NT2/D1 (cell line): ENCODE measurements around the gene HCN1.
A peak's percentile ranks its signal among the peaks of the same experiment; 100 is the strongest.

ENCODE experiments used
- DNase-seq: peaks from one replicate; pipeline ENCODE4 v3.0.0-alpha.2; 2011; ENCODE audit warnings: low read depth, low spot score
- H3K27me3 ChIP-seq: 2 replicates; pipeline ENCODE4 v1.6.0; 2011; ENCODE audit warnings: mild to moderate bottlenecking; ENCODE audit not compliant: insufficient read length, insufficient read depth
- H3K36me3 ChIP-seq: 2 replicates; pipeline ENCODE4 v1.6.1; 2011; ENCODE audit warnings: mild to moderate bottlenecking, low read length, mixed read lengths; ENCODE audit not compliant: insufficient read depth, insufficient read length
- H3K4me1 ChIP-seq: 2 replicates; pipeline ENCODE4 v1.5.1; 2011; ENCODE audit not compliant: insufficient read depth, insufficient read length
- H3K4me3 ChIP-seq: 2 replicates; pipeline ENCODE4 v1.5.1; 2011; ENCODE audit warnings: low read depth; ENCODE audit not compliant: insufficient read length
- H3K9ac ChIP-seq: 2 replicates; pipeline ENCODE4 v1.6.0; 2011; ENCODE audit warnings: low read depth; ENCODE audit not compliant: insufficient read length
- H3K9me3 ChIP-seq: 2 replicates; pipeline ENCODE4 v1.5.1; 2011; ENCODE audit warnings: mild to moderate bottlenecking, low read length; ENCODE audit not compliant: insufficient read depth
- SUZ12 ChIP-seq: IDR thresholded peaks from 2 replicates; pipeline ENCODE4 v1.6.1; 2011; ENCODE audit not compliant: insufficient read length, insufficient read depth; ENCODE audit errors: extremely low read depth
- YY1 ChIP-seq: IDR thresholded peaks from 2 replicates; pipeline ENCODE4 v1.6.1; 2011; ENCODE audit not compliant: insufficient read length, insufficient read depth
- ZNF274 ChIP-seq: IDR thresholded peaks from 2 replicates; pipeline ENCODE4 v1.6.1; 2011; ENCODE audit warnings: mild to moderate bottlenecking, low read depth, low read length

Gene HCN1

GRCh38 chr5:45696206-45696836 is at the start of gene HCN1:
HCN1 (minus strand) TSS chr5:45696380.
- no peaks in the 10 kb centered on the region for H3K36me3 ChIP-seq
- TF ChIP-seq SUZ12, result no peak
- TF ChIP-seq YY1, result no peak
- TF ChIP-seq ZNF274, result no peak
- peaks cover 3% of the 10 kb centered on the region for H3K27me3 ChIP-seq
- no peaks in the 10 kb centered on the region for H3K4me1 ChIP-seq
- H3K9me3 ChIP-seq, result no peaks in the 10 kb centered on the region
- peak; percentile 77 for DNase-seq
- H3K9ac ChIP-seq, result peak within 1 kb of the TSS; percentile 61
- peak within 1 kb of the TSS; percentile 52 for H3K4me3 ChIP-seq

DNA sequence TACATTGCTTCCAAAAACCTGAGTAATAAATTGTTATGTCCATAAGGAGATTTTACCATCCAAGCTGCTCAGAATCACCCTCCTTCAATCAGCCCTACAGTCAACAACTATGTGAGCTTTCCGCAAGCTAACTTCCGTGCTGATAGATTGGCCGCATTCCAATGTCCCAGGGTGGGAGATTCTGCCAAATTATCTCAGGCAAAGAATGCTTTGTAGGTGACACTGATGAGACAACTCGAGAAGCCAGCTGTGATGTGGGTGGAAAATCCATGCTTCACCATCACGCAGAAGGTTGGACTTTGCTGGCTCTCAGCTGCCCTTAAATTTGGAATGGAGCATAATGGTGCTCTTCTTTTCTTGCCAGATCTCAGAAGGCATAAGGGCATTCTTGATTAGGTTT is 44.9 kb upstream of the HCN1 start:
- no peaks in the 10 kb centered on the region for H3K9me3 ChIP-seq
- peak; percentile 6 for DNase-seq
- no peak overlapping the region for H3K4me3 ChIP-seq
- H3K27me3 ChIP-seq, result no peaks in the 10 kb centered on the region
- peaks cover 1% of the 10 kb centered on the region for H3K4me1 ChIP-seq
- no peaks in the 10 kb centered on the region for H3K36me3 ChIP-seq
- H3K9ac ChIP-seq, result no peak overlapping the region
- no peak for TF ChIP-seq SUZ12
- no peak for TF ChIP-seq YY1
- no peak for TF ChIP-seq ZNF274

- Histone ChIP-seq H3K4me3 (no peak overlapping the region), H3K27me3 (no peaks in the 10 kb centered on the region), H3K4me1 (peaks cover 1% of the 10 kb centered on the region), H3K9me3 (no peaks in the 10 kb centered on the region), H3K9ac (no peak overlapping the region), H3K36me3 (no peaks in the 10 kb centered on the region)
- TF ChIP-seq YY1, result no peak
- no peak for TF ChIP-seq ZNF274
- TF ChIP-seq SUZ12, result no peak
- DNase-seq, result no peak
Measured at GRCh38 chr5:45737153-45737552, 41.0 kb upstream of the HCN1 start.

DNA sequence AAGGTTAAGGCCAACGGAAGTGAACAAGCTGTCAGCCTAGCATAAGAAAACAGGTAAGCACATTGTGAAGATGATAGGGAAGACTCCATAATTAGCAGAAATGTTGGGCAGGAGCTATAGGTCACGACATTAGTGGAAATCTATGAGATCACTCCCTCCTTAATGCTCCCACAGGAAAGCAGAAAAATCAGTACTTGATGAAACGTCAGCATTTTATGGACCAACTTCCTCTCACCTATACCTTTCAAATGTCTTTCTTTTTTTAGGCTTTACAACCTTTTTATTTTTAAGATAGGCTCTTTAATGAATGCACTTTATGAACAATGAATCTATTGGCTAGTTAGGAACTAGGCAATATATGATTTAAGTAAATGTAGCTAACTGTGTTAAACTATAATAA is 29.4 kb upstream of the HCN1 start:
- DNase-seq, result no peak
- H3K27me3 ChIP-seq, result no peaks in the 10 kb centered on the region
- TF ChIP-seq YY1, result no peak
- no peak for TF ChIP-seq SUZ12
- no peak for TF ChIP-seq ZNF274
- no peak overlapping the region for H3K4me3 ChIP-seq
- H3K9me3 ChIP-seq, result no peaks in the 10 kb centered on the region
- no peaks in the 10 kb centered on the region for H3K36me3 ChIP-seq
- no peaks in the 10 kb centered on the region for H3K4me1 ChIP-seq
- no peak overlapping the region for H3K9ac ChIP-seq

GRCh38 chr5:45697201-45697600 is 1.0 kb upstream of the HCN1 start:
- no peak for DNase-seq
- H3K9ac ChIP-seq, result no peak overlapping the region

GRCh38 chr5:45695804-45696156 is 400 bp downstream of the HCN1 start:
- no peaks in the 10 kb centered on the region for H3K9me3 ChIP-seq
- H3K4me3 ChIP-seq, result peak overlapping the region; percentile 52
- peak overlapping the region; percentile 61 for H3K9ac ChIP-seq
- H3K27me3 ChIP-seq, result peaks cover 3% of the 10 kb centered on the region
- no peak for DNase-seq
- no peaks in the 10 kb centered on the region for H3K36me3 ChIP-seq
- no peaks in the 10 kb centered on the region for H3K4me1 ChIP-seq
- TF ChIP-seq YY1, result no peak
- TF ChIP-seq ZNF274, result no peak
- TF ChIP-seq SUZ12, result no peak

More at GRCh38 chr5:45697201-45697600, 1.0 kb upstream of the HCN1 start:
- H3K27me3 ChIP-seq, result peaks cover 3% of the 10 kb centered on the region
- no peak for TF ChIP-seq ZNF274
- TF ChIP-seq SUZ12, result no peak
- no peak for TF ChIP-seq YY1
- no peaks in the 10 kb centered on the region for H3K36me3 ChIP-seq
- H3K9me3 ChIP-seq, result no peaks in the 10 kb centered on the region
- H3K4me1 ChIP-seq, result no peaks in the 10 kb centered on the region
- H3K4me3 ChIP-seq, result no peak overlapping the region

- peak overlapping the region; percentile 52 for H3K4me3 ChIP-seq
- no peaks in the 10 kb centered on the region for H3K4me1 ChIP-seq
- H3K36me3 ChIP-seq, result no peaks in the 10 kb centered on the region
- no peaks in the 10 kb centered on the region for H3K9me3 ChIP-seq
- DNase-seq, result peak; percentile 13
- peaks cover 3% of the 10 kb centered on the region for H3K27me3 ChIP-seq
- H3K9ac ChIP-seq, result peak overlapping the region; percentile 61
- TF ChIP-seq SUZ12, result no peak
- no peak for TF ChIP-seq ZNF274
- TF ChIP-seq YY1, result no peak
Measured at GRCh38 chr5:45694971-45695803, 993 bp downstream of the HCN1 start.
